ENCODE results near the gene TTYH2. TPM values are rescaled to one million over a fixed set of nuclear protein-coding genes. Genes with fewer than 3 reads are reported as not detected.

The TTYH2 gene, protein sequence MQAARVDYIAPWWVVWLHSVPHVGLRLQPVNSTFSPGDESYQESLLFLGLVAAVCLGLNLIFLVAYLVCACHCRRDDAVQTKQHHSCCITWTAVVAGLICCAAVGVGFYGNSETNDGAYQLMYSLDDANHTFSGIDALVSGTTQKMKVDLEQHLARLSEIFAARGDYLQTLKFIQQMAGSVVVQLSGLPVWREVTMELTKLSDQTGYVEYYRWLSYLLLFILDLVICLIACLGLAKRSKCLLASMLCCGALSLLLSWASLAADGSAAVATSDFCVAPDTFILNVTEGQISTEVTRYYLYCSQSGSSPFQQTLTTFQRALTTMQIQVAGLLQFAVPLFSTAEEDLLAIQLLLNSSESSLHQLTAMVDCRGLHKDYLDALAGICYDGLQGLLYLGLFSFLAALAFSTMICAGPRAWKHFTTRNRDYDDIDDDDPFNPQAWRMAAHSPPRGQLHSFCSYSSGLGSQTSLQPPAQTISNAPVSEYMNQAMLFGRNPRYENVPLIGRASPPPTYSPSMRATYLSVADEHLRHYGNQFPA
- total RNA-seq = 2.4 and 2.9 TPM in 2 replicates

DNA sequence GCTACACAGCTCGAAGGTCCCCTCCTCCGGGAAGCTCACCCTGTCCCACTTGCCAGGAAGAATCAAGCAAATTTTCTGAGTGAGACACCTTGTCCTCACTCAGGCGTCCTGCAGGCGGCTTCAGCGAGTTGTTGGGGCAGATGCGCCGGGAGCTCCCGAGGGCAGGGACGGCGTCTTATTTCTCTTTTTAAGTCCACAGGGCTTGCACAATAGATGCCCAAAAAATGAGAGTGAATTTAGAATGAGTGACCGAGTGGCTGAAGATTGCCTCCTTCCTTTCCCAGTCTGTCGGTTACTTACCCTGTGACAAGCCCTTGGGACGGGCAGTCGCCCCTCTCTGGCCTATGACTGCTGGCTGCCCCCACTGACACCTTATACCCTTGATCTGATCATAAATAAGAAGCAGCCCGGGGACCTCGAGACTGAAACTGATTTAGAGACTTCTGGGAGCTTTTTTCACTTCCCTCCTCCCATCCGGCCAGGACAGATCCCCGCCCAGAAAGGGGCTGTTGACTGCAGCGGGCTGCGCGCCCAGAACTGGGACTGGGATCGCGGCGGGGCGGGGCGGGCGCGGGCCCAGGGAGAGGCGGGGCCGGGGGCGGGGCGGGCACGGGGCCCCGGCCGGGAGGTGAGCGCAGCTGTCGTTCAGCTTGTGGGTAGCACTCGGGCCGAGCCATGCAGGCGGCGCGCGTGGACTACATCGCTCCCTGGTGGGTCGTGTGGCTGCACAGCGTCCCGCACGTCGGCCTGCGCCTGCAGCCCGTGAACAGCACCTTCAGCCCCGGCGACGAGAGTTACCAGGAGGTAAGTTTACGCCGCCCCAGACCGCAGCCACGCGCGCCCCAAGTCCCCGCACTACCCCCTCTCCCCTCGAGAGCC, at the start of gene TTYH2:
TTYH2 (plus strand) TSS at position 659 of the 879 bp plus-strand sequence; CDS start at position 676, 17 bp downstream.

DNA sequence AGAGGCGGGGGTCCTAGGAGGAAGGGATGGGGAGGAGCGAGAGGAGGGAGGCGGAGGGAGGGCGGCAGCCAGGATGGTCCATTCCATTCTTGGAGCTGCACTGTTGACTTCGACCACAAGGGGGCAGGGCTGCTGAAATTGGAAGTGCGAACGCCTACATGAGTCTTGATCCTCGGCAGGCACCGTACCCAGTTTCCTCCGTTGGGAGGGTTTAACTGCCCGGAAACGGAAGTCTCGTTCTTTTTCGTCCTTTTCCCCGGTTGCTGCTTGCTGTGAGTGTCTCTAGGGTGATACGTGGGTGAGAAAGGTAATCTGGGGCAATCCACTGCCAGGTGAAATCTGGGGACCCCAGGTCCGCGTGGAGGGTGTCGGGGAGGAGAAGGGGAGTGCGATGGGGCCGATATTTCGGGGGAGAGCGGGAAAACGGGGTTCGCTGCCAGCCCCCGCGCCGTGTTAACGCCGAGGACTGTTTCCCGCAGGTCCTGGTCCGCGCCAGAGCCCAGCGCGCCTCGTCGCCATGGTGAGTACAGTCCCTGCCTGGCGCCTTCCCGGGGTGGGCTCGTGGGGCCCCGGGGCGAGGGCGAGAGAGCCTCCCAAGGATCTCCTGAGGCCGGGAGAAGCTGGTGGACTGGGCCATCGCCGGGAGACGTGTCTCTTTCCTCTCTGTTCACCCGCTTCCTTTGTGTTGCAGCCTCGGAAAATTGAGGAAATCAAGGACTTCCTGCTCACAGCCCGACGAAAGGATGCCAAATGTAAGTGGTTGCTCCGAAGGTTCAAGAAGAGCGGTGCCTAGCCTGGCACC, 9.7 kb upstream of the TTYH2 start, which contains the start of gene RPL38:
RPL38 (plus strand) TSS at position 240 of the 802 bp plus-strand sequence; CDS start at position 518, 278 bp downstream.

DNA sequence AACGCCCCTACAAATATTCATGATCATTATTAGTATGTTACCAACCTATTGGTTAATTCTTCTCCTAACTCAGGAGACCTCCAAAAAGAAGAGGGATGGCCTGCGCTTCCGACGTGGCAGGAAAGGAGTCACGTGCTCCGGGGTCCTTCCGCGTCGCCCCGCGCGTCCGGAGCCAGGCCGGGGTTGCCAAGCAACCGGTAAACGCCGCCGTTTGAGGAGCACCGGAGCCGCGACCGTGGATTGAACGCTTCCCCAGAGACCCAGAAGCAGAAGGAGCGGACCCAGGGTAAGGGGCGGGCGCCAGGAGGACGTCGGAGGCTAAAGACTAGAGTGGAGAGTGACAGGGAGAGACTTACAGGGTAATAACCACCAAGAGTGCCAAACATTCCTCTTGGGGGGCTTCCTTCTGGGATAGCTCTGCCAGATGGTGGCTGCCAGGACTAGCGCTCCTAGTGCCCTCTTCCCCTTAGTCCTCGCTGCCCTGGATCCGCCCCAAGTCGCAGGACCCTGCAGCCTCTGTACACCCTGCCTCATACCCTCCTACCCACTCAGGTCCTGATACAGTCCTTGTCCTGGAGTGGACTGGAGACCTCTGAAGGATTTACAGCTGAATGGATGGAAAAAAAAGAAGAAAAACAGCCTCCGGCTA, 60.8 kb downstream of the TTYH2 start, which contains the start of gene DNAI2:
DNAI2 (plus strand) TSS at position 175 of the 649 bp plus-strand sequence. CDS start 7,584 bp downstream, outside the sequence.

Other genes starting within 250 kb of the TTYH2 start
- 4,517 and 4,794 TPM in 2 replicates for gene RPL38, start 9.9 kb upstream of the TTYH2 start, total RNA-seq
- gene DNAI2, start 60.7 kb downstream of the TTYH2 start, total RNA-seq = not detected in 2 replicates
- under 0.01 and 0.09 TPM in 2 replicates for gene KIF19, start 112.7 kb downstream of the TTYH2 start, total RNA-seq
- not detected in 2 replicates for gene BTBD17, start 148.3 kb downstream of the TTYH2 start, total RNA-seq
- not detected in 2 replicates for gene GPR142, start 153.9 kb downstream of the TTYH2 start, total RNA-seq
- 10.7 and 10.9 TPM in 2 replicates for gene GPRC5C, start 218.5 kb downstream of the TTYH2 start, total RNA-seq

All from smooth muscle cell of bladder (primary cell).